H9 (cell line): ENCODE measurements around the gene MESD. TPM values are rescaled to one million over a fixed set of nuclear protein-coding genes. Genes with fewer than 3 reads are reported as not detected.

Experiments
- DNase-seq: peaks from one replicate; pipeline ENCODE4 v3.0.0-alpha.2; 2017
- H2AFZ ChIP-seq: one replicate; pipeline ENCODE4 v1.6.1; 2013; ENCODE audit warnings: mild to moderate bottlenecking, low read length, control low read depth, moderate library complexity
- H2AK5ac ChIP-seq: 2 replicates; pipeline ENCODE4 v1.6.1; 2013; ENCODE audit warnings: low read length, control low read depth, mixed read lengths; ENCODE audit not compliant: insufficient read length
- H2BK120ac ChIP-seq: one replicate; pipeline ENCODE4 v1.6.1; 2013; ENCODE audit warnings: low read depth, mild to moderate bottlenecking, low read length, control low read depth, inconsistent platforms; ENCODE audit not compliant: poor library complexity, severe bottlenecking
- H2BK12ac ChIP-seq: 2 replicates; pipeline ENCODE4 v1.6.1; 2013; ENCODE audit warnings: low read length, control low read depth, mixed read lengths, low read depth; ENCODE audit not compliant: insufficient read length
- H2BK15ac ChIP-seq: 2 replicates; pipeline ENCODE4 v1.6.1; 2013; ENCODE audit warnings: low read depth, low read length, control low read depth
- H2BK20ac ChIP-seq: one replicate; pipeline ENCODE4 v1.6.1; 2013; ENCODE audit warnings: low read depth, mild to moderate bottlenecking, low read length, control low read depth, inconsistent platforms; ENCODE audit not compliant: poor library complexity, severe bottlenecking
- H2BK5ac ChIP-seq: 2 replicates; pipeline ENCODE4 v1.6.1; 2013; ENCODE audit warnings: low read length, control low read depth, mixed read lengths; ENCODE audit not compliant: insufficient read length
- H3K14ac ChIP-seq: 2 replicates; pipeline ENCODE4 v1.6.1; 2013; ENCODE audit warnings: low read length, control low read depth; ENCODE audit not compliant: insufficient read depth
- H3K18ac ChIP-seq: 2 replicates; pipeline ENCODE4 v1.6.1; 2013; ENCODE audit warnings: low read depth, mild to moderate bottlenecking, mixed read lengths, low read length, control low read depth; ENCODE audit not compliant: insufficient read length
- H3K23ac ChIP-seq: 2 replicates; pipeline ENCODE4 v1.6.1; 2013; ENCODE audit warnings: low read length, control low read depth, mixed read lengths, low read depth; ENCODE audit not compliant: insufficient read length
- H3K23me2 ChIP-seq: 2 replicates; pipeline ENCODE4 v1.6.1; 2013; ENCODE audit warnings: low read depth, mild to moderate bottlenecking, mixed read lengths, low read length, control low read depth; ENCODE audit not compliant: insufficient read length, poor library complexity, severe bottlenecking
- H3K27ac ChIP-seq: 2 replicates; pipeline ENCODE4 v1.5.1; 2013; ENCODE audit warnings: low read length, control low read depth, mixed read lengths, low read depth; ENCODE audit not compliant: insufficient read length
- H3K27me3 ChIP-seq: 2 replicates; pipeline ENCODE4 v1.6.1; 2013; ENCODE audit warnings: low read length, control low read depth, inconsistent platforms; ENCODE audit not compliant: insufficient read depth
- H3K4ac ChIP-seq: 2 replicates; pipeline ENCODE4 v1.6.1; 2013; ENCODE audit warnings: low read depth, mild to moderate bottlenecking, control low read depth, inconsistent platforms, low read length, moderate library complexity
- H3K4me1 ChIP-seq: 2 replicates; pipeline ENCODE4 v1.6.1; 2013; ENCODE audit warnings: low read length, control low read depth, inconsistent platforms; ENCODE audit not compliant: insufficient read depth
- H3K4me2 ChIP-seq: 2 replicates; pipeline ENCODE4 v1.6.1; 2013; ENCODE audit warnings: low read length, control low read depth, mixed read lengths; ENCODE audit not compliant: insufficient read length, insufficient read depth
- H3K56ac ChIP-seq: 2 replicates; pipeline ENCODE4 v1.6.1; 2013; ENCODE audit warnings: low read depth, mild to moderate bottlenecking, mixed read lengths, low read length, control low read depth; ENCODE audit not compliant: insufficient read length
- H3K79me1 ChIP-seq: 2 replicates; pipeline ENCODE4 v1.6.1; 2013; ENCODE audit warnings: low read depth, mild to moderate bottlenecking, moderate library complexity, low read length, control low read depth, inconsistent platforms; ENCODE audit not compliant: insufficient read depth, poor library complexity, severe bottlenecking
- H3K79me2 ChIP-seq: 2 replicates; pipeline ENCODE4 v1.6.1; 2013; ENCODE audit warnings: low read length, control low read depth, inconsistent platforms; ENCODE audit not compliant: insufficient read depth
- H3K9ac ChIP-seq: 2 replicates; pipeline ENCODE4 v1.6.1; 2013; ENCODE audit warnings: low read length, control low read depth, mixed read lengths; ENCODE audit not compliant: insufficient read length; ENCODE audit errors: extremely low read depth
- H3K9me3 ChIP-seq: one replicate; pipeline ENCODE4 v1.6.1; 2013; ENCODE audit warnings: low read depth, low read length, inconsistent platforms; ENCODE audit not compliant: control insufficient read depth
- H3T11ph ChIP-seq: one replicate; pipeline ENCODE4 v1.6.1; 2013; ENCODE audit warnings: mild to moderate bottlenecking, low read length, control low read depth, inconsistent platforms
- H4K20me1 ChIP-seq: one replicate; pipeline ENCODE4 v1.6.1; 2013; ENCODE audit not compliant: control insufficient read depth, insufficient read length, insufficient read depth
- H4K5ac ChIP-seq: 2 replicates; pipeline ENCODE4 v1.6.1; 2013; ENCODE audit warnings: low read depth, mild to moderate bottlenecking, mixed read lengths, low read length, control low read depth; ENCODE audit not compliant: insufficient read length
- H4K8ac ChIP-seq: replicated peaks from 2 replicates; pipeline ENCODE4 v1.6.1; 2013; ENCODE audit warnings: low read length, control low read depth, mixed read lengths, low read depth; ENCODE audit not compliant: insufficient read length
- H4K91ac ChIP-seq: 2 replicates; pipeline ENCODE4 v1.6.1; 2013; ENCODE audit warnings: low read depth, mild to moderate bottlenecking, moderate library complexity, mixed read lengths, low read length, control low read depth; ENCODE audit not compliant: insufficient read length
- H3K27ac Mint-ChIP-seq, 3 experiments: 2 replicates in 2 of 3; 3 replicates in 1 of 3; pipeline ENCODE4 v1.8.0; 2020 to 2021; ENCODE audit warnings: mixed read lengths in 3 of 3, mild to moderate bottlenecking in 1 of 3, moderate library complexity in 1 of 3
- H3K27me3 Mint-ChIP-seq: 2 replicates; pipeline ENCODE4 v1.8.0; 2021; ENCODE audit warnings: low read depth, mild to moderate bottlenecking, moderate library complexity, mixed read lengths
- H3K36me3 Mint-ChIP-seq, 3 experiments: 2 replicates in 2 of 3; 3 replicates in 1 of 3; pipeline ENCODE4 v1.8.0; 2020 to 2021; ENCODE audit warnings: low read depth in 3 of 3, mixed read lengths in 3 of 3; ENCODE audit not compliant: insufficient read depth in 1 of 3
- H3K4me1 Mint-ChIP-seq, 2 experiments: 2 replicates each; pipeline ENCODE4 v1.8.0; 2020; ENCODE audit warnings: mixed read lengths in 2 of 2
- H3K4me3 Mint-ChIP-seq, 2 experiments: 2 replicates in 1 of 2; 3 replicates in 1 of 2; pipeline ENCODE4 v1.8.0; 2020 to 2021; ENCODE audit warnings: mild to moderate bottlenecking in 2 of 2, mixed read lengths in 2 of 2, moderate library complexity in 1 of 2
- H3K9me3 Mint-ChIP-seq, 2 experiments: 2 replicates in 1 of 2; 3 replicates in 1 of 2; pipeline ENCODE4 v1.8.0; 2020; ENCODE audit warnings: mild to moderate bottlenecking in 2 of 2, mixed read lengths in 2 of 2, moderate library complexity in 1 of 2
- WGBS: extraction: QIAGEN DNeasy Blood & Tissue Kit; methylation state at CpG from one replicate; pipeline ENCODE4 v1.1.7; 2013; ENCODE audit warnings: missing lambda C conversion rate, low lambda C conversion rate, mixed read lengths; ENCODE audit not compliant: insufficient read length; ENCODE audit errors: extremely low coverage; 5-methylcytosine and 5-hydroxymethylcytosine counted together
- total RNA-seq: library from RNA; stranded (reverse); gene quantifications from 2 replicates; pipeline ENCODE4 v1.2.1, GENCODE V29; 2021
- TF ChIP-seq, protein P1 (sequence below): fragments of 200-600 bp; sonication (generic); conservative IDR thresholded peaks from 3 replicates; pipeline ENCODE4 v1.8.0; 2021; ENCODE audit warnings: antibody characterized with exemption, mild to moderate bottlenecking

MESD gene
- total RNA-seq, 1 experiment from 2014 or later, result 29.1 TPM

DNA sequence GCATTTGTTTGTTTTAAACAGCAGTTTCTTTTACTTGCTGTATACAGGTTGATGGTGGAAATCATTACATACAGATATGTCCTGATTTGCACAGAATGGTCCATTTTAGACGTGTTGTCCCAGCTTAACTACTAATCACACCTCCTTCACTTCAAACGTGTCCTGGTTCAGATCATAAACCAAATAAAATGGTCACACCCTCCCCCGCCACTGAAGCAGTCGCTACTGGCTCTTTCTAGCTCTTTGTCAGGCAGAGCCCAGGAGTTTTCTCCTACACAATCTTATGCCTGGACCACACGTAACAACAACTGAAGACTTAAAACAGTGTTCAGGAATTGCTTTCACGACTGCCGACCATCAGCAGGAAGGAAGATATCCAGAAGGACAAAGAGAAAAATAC, 73.6 kb downstream of the MESD start:
- no peak for DNase-seq
- no peak overlapping the region for H2BK120ac ChIP-seq
- H2BK5ac ChIP-seq, result no peak overlapping the region
- no peaks in the 10 kb centered on the region for H4K20me1 ChIP-seq
- H3T11ph ChIP-seq, result no peak overlapping the region
- H3K27ac ChIP-seq, result no peak overlapping the region
- no peak overlapping the region for H4K8ac ChIP-seq
- H3K27me3 ChIP-seq, result no peaks in the 10 kb centered on the region
- H2BK15ac ChIP-seq, result no peak overlapping the region
- H3K23me2 ChIP-seq, result no peaks in the 10 kb centered on the region
- H2AK5ac ChIP-seq, result no peak overlapping the region
- H4K5ac ChIP-seq, result no peak overlapping the region
- Mint-ChIP-seq H3K27me3 (no peaks in the 10 kb centered on the region), H3K36me3 (no peaks in the 10 kb centered on the region), H3K27ac (no peak overlapping the region; a peak in 1 of 7 replicates), H3K4me1 (peaks cover 17 to 20% of the 10 kb centered on the region in 2 experiments), H3K9me3 (no peaks in the 10 kb centered on the region), H3K4me3 (no peak overlapping the region)
- TF ChIP-seq, protein P1, sequence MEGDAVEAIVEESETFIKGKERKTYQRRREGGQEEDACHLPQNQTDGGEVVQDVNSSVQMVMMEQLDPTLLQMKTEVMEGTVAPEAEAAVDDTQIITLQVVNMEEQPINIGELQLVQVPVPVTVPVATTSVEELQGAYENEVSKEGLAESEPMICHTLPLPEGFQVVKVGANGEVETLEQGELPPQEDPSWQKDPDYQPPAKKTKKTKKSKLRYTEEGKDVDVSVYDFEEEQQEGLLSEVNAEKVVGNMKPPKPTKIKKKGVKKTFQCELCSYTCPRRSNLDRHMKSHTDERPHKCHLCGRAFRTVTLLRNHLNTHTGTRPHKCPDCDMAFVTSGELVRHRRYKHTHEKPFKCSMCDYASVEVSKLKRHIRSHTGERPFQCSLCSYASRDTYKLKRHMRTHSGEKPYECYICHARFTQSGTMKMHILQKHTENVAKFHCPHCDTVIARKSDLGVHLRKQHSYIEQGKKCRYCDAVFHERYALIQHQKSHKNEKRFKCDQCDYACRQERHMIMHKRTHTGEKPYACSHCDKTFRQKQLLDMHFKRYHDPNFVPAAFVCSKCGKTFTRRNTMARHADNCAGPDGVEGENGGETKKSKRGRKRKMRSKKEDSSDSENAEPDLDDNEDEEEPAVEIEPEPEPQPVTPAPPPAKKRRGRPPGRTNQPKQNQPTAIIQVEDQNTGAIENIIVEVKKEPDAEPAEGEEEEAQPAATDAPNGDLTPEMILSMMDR, result no peak
- no CpG with 5 or more reads among the region's 7 CpGs for WGBS
- no peak overlapping the region for H2AFZ ChIP-seq
- H4K91ac ChIP-seq, result no peak overlapping the region
- H3K23ac ChIP-seq, result no peak overlapping the region
- no peaks in the 10 kb centered on the region for H3K9me3 ChIP-seq
- no peak overlapping the region for H3K18ac ChIP-seq
- H3K56ac ChIP-seq, result no peak overlapping the region
- H3K4me2 ChIP-seq, result no peak overlapping the region
- H2BK12ac ChIP-seq, result no peak overlapping the region
- no peak overlapping the region for H3K9ac ChIP-seq
- no peaks in the 10 kb centered on the region for H3K79me1 ChIP-seq
- no peak overlapping the region for H2BK20ac ChIP-seq
- H3K79me2 ChIP-seq, result no peaks in the 10 kb centered on the region
- no peak overlapping the region for H3K4ac ChIP-seq
- no peak overlapping the region for H3K14ac ChIP-seq
- no peaks in the 10 kb centered on the region; the same call in 1 of the 2 replicates for H3K4me1 ChIP-seq
